Measurements from ENCODE around the gene SMIM13.
A peak's percentile ranks its signal among the peaks of the same experiment; 100 is the strongest.

SMIM13 gene

DNA sequence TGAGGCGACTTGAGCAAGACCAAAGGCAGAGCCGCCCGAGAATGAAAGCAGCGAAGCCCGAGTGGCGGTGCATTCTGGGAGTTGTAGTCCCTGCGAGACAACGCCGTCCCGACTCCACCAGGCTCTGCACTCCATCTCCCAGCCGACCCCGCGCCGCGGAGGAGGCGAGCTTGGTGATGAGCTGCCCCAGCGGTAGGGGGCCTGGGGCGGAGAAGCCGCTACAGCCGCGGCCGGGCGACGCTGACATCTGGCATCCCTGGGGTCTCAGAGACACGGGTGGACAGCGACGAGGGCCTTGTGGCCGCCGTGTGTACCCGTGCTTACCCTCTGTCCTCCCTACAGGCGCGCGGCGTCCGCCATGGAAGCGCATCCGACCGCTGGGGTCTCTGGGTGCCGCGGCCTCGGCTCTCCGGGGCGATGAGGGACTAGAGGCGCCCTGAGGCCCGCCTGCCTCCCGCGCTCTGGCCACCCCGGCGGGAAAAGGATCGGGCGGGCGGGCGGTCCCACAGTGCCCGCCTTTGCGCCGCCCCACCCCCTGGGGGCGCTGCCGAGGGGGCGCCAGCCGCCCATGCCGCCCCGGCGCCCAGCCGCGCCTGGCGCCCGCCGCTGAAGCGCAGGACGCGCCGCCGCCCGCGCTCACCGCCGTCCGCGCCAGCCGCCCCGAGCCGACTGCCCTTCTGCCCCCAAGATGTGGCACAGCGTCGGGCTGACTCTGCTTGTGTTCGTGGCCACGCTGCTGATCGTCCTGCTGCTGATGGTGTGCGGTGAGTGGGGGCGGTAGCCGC lies at the start of gene SMIM13:
TSS of gene SMIM13 (plus strand) at position 209 of the 785 bp plus-strand sequence. CDS start at position 689, 480 bp downstream.
- peak; percentile 92 for DNase-seq

DNA sequence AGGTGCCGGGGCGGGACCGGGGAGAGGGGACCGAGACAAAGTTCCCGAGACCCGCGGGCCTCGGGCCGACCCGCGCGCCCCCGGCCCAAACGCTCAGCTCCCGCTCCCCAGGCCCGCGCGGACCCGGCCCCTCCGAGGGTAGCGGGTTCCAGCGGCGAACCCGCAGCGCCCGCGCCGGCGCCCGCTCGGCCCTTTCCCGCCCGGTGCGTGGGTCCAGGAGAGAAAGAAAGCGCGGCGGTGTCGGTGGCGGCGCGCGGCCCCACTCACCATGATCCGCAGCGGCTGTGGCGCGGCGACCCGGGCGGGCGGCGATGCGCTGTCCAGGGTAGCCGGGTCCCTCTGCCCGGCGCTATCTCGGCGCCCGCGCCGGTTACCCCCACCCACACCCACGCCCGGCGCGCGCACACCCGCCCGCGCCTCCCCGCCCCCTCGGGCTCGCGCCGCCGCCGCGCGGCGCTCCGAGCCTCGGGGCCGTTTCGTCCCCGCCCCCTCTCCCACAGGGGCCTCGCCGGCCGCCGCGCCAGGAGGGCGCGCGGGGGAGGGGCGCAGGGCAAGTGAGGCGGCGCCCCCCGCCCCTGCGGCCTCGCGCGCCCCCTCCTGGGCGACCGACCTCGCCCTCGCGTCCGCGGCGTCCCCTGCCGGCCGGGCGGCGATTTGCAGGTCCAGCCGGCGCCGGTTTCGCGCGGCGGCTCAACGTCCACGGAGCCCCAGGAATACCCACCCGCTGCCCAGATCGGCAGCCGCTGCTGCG lies 49.5 kb upstream of the SMIM13 start, which contains the start of gene ELOVL2:
TSS of gene ELOVL2 (minus strand) at position 345 of the 751 bp plus-strand sequence. CDS start at position 270, 75 bp downstream.
- no peak for DNase-seq

DNA sequence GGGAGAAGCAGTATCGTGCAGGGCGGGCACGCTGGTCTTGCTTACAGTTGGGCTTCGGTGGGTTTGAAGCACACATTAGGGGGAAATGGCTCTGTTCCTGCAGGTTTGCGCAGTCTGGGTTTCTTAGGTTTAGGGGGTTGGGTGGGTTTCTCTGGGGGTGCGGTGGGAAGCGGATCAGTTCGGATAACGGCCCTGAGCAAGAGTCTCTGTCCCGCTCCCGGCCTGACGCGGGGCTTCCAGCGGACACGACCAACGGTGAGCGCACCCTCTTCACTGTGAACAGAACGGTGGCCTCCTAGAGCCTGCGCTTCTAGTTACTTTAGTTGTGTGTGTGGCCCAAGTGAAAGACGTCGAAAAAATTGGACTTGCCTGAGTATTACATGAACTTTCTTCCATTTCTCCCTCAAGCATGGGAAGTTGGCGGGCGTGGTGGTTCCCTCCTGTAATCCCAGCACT lies 48.9 kb upstream of the SMIM13 start:
- DNase-seq = no peak

DNA sequence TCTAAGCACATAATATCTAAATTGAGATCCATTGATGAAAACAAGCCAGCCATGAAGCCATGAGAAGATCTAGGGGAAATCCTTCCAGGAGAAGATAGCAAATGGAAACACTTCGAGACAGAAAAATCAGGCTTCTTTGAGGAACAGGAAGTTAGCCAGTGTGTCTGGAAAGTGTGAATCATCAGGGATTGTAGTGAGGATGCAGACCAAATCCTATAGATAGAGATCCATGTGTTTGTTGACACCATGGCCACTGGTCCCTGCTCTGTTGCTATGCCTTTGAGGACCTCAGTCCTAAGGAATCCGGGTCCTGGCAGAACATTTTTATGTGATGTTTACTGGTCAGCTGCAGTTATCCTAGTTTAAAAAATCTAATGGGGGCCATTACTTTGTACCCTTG lies 42.9 kb upstream of the SMIM13 start:
- no peak for DNase-seq

DNA sequence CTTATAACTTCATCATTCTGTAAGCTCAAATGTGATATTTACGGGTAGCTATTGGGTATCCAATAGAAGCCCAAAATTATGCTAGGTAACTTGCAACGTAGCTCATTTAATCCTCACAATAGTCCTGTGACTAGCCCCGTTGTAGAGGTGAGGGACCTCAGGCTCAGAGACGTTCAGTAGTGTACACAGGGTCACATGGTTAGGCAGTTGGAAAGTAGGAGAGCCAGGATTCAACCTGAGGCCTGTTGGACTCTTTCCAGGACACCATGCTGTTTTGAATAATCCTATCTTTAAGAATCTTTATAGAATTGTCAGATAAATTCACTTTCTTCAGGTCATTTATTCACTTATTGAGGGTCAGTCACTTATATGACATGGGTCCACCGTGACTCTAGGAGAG lies 40.3 kb upstream of the SMIM13 start:
- DNase-seq = no peak

DNA sequence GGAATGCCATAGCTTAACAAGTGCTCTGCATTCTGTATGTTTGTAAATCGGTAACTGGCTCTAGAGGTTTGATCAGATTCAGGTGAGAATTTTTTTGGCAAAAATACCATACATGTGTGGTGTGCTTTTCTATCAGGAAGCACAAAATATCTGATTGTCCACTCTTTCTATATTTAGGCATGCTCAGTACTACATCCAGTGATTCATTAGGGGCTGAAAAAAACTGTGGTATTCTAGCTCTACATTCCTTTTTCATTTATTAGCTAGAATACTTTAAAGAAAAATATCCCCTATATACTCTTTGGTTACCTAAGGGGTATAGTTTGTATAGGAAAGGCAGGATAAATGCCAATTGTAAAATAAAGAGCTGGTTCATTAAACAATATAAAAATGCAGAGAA lies 38.9 kb upstream of the SMIM13 start:
- no peak for DNase-seq

DNA sequence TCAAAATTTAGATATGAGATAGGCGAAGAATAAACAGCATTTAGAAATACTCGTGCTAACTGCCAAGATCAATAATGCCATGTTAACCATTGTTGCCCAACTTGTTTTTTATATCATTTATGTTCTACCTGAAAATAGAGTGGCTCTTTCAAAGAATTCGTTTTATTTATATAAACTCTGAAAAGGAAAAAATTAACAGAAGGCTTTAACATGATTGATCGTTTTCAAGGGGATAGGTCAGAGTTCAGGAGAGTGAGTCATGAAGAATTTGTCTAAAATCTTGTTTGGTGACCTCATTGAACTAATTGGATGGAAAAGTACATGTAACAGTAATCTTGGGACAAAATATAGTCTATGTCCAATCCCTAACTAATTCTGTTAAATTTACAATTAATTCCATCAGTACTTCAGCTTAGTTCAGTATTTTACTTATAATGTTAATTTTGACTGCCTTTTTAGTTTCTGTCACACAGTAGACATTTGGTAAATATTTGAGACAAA lies 38.5 kb upstream of the SMIM13 start:
- DNase-seq = no peak

DNA sequence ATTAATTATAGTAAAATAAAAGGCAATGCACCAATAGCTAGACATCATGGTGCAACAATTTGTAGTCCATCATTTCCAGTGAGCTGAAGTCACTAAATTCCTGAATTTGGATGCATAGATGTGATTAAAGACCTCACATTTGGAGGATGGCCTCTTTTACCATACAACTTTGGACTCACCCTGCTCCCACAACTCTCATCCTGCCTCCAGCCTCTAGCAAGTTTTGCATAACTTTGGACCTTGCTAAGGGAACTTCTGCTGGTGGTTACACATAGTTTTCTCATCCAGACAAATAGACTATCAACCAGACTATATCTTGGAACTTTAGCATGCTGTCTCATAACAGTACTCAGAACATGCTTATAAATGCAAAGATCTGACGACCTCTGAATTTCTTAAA lies 36.8 kb upstream of the SMIM13 start:
- DNase-seq = no peak

DNA sequence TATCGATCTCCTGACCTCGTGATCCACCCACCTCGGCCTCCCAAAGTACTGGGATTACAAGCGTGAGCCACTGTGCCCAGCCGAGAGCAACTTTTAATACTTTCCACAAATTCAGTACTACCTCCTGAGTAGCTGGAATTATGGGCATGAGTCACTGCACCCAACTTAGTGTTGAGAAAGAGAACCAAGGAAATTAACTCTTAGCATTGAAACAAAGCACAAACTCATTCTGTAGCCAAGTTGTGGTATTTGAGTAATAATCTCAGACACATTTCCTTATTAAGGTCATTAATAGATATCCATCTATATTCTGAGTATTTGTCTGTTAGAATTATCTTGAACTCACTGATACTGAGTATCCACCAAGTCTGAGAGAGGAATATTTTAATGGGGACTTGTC lies 35.2 kb upstream of the SMIM13 start:
- no peak for DNase-seq

DNA sequence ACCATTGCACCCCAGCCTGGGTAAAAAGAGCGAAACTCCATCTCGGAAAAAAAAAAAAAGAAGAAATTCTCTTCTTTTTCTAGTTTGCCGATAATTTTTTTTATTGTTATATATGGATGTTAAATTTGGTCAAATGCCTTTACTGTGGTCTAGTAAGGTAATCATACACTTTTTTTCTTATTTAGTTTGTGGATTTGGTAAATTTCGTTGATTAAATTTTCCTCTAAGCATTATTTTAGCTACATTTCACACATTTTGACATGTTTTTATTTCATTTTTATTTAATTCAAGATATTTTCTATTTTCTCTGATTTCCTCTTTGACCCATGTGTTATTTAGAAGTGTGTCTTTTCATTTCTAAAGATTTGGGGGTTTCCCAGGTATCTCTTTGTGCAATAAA lies 31.6 kb upstream of the SMIM13 start:
- no peak for DNase-seq

DNA sequence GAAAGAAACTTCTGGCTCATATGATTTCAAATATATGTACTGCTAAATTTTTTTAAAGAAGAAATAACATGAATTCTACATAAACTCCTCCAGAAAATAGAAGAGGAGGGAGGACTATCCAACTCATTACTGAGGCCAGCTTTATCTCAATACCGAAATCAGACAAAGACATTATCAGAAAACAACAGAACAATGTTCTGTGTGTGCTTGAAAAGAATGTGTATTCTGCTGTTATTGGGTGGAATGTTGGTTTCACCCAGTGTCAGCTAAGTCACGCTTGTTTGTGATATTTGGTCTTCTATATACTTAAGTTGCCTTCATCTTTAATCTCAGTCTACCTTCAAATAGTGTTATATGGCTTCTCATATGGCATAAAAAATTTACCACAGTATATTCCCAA lies 30.9 kb upstream of the SMIM13 start:
- no peak for DNase-seq

DNA sequence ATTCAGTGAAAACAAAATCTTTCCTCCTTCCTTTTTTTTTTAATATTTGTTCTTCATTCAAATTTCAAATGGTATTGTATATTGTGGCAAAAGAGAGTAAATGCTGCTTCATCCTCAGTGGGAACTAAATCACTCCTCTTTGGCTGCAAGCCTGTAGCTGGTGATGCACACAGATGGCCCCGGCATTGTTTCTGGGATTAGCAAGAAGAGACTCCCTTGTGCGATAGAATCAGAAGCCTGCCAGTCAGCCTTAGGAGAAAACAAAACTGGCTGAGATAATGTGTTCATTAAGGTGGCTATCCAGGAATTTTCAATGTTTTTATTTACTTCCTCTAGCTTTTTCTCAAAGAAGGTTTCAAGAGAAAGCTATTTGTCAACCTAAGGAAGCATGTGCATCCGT lies 28.8 kb upstream of the SMIM13 start:
- no peak for DNase-seq

DNA sequence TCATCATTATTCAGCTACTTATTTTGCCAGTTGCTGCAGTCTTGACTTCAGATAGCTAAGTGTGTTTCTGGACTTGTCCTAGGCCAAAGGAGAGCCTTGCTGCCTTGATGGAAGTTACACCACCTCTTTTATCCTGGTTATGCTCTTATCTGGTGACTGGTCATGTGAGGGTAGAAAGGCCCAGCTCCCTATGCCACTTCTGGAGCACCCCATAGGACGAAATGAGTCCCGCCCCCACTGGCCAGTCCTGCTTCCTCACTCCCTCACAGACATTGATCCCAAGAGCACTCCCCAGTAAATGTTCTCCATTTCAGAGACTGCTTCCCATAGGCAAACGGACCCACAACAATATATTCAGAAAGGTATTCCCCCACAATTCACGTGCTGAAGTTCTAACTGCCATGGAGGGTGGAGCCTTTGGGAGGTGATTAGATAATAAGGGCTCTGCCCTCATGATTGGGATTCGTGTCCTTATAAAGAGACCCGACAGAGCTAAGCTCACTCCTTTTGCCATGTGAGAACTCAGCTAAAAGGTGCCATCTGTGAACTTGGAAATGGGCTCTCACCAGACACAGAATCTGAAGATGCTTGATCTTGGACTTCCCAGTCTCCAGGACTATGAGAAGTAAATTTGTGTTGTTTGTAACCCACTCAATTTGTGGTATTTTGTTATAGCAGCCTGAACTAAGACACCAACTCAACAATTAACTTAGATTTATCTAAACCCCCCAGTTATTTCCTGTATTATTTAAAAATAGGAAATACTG lies 28.0 kb upstream of the SMIM13 start:
- no peak for DNase-seq

DNA sequence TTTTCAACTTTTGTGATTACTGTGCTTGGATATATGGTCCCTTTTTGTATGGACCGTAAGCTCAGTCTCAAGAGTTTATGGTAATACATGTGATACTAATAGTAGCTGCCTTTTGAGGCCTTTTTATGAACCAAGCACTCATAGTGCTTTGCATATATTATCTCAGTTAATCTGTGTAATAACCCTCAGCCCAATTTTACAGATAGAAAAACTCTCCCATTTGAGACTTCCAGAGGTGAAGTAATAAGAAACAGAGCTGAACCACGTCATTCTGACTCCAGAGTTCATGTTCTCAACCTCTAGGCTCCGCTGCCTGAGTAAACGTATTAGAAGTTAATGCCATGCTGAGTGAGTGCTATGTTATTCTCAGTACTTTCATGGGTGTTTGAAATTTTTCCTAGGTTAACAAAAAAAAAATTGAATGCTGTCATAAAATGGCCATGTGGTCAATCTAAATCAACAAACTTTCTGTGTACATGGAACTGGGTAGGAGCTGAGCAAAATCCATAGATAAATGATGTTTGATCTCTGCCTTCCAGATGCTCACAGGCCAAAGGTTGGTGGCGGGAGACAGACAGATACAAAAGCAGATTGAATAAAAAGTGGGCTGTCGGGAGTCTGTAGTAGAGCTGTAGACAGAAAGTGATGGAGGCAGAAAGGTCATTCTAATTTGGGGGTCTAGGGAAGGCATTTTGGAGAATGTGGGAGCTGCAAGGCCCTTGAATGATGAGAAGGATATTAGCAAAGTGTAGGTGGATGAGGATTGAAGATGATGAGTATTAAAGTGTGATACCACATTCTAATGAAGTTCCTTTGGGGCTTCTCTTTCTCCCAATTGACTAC lies 26.9 kb upstream of the SMIM13 start:
- no peak for DNase-seq

DNA sequence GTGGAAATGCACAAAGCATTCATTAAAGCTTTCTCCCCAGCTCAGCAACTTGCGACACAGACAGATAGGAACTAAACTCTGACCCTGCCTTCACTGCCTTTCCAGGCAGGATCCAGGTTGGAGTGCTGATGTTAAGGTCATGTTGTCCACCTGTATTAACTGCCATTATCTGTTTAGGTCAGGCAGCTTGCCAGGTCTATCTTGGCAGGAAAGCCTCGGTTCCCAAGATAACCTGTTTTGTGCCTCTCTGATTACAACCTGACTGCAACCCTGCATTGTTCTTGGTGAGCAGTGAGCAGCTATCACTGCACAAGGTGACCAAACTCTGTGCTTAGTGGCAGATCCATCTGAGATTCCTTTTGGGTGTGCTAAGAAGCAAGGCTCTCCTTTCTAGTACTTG lies 26.3 kb upstream of the SMIM13 start:
- DNase-seq = no peak

DNA sequence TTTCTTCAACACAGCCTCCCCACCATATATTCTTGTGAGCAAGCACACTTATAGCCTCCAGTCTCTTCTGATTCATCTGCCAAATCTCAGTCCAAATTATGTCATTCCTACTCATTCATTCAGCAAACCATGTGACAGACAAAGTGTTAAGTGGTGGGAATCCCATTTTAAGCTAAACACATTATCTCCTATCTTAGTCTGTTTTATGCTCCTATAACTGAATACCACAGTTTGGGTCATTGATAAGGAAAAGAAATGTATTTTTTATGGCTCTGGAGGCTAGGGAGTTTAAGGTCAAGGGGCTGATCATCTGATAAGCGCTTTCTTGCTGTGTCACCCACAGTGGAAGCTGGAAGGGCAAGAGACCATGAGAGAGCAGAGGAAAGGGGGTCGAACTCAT lies 23.9 kb upstream of the SMIM13 start:
- DNase-seq = no peak

DNA sequence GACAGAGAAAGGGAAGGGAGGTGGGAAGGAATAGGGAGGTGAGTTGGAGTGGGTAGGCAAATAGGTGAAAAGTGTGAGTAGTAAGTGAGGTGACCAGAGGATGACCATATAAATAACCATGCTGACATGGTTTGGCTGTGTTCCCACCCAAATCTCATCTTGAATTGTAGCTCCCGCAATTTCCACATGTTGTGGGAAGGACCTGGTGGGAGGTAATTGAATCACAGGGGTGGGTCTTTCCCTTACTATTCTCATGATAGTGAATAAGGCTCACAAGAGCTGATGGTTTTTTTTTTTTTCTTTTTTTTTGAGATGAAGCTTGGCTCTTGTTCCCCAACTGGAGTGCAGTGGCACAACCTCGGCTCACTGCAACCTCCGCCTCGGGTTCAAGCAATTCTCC lies 21.5 kb upstream of the SMIM13 start:
- no peak for DNase-seq

DNA sequence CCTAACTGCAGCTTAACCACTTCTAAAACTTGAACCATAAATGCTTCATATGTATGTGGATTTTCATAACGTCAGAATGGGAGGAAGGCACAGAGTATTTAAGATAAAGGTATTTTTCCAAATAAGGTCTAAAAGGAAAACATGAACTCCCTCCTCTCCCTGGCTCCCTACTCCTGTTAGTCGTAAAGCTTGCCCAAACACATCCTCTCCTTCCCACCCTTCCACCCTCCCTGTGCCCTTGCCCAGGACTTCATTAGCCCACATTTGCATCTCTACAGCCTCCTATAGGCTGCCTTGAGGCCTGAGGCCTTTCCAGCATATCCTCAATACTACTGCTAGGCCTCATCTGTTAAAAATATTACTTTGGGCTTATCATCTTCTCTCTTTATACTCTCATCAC lies 17.1 kb upstream of the SMIM13 start:
- no peak for DNase-seq

DNA sequence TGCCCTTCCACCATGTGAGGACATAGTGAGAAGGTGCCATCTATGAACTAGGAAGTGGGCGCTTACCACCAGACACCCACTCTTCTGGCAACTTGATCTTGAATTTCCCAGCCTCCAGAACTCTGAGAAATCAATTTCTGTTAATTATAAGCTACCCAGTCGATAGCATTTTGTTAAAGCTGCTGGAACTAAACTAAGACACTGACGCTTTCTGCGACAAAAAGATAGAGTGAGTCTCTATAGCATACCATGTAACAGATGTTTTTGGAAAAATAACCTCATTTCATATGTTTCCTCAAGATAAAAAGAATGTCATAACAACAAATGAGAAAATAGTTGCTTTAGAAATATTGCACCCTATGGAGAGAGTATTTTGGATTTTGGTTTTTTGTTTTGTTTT lies 15.4 kb upstream of the SMIM13 start:
- DNase-seq = no peak

DNA sequence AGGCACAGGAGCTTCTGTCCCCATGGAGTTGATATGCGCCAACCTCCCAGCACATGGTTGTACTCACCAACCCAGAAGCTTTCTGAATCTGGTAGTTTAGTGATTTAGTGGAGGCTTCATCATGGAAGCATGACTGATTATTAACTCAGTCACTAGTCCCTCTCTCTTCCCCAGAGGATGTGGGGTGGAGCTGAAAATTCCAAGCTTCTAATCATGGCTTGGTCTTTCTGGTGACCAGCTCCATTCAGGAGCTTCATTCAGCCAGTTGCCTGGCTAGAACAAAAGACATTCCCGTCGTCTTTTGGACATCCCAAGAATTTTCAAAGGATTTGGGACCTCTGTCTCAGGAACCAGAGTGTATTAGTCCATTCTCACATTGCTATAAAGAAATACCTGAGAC lies 13.3 kb upstream of the SMIM13 start:
- DNase-seq = no peak

DNA sequence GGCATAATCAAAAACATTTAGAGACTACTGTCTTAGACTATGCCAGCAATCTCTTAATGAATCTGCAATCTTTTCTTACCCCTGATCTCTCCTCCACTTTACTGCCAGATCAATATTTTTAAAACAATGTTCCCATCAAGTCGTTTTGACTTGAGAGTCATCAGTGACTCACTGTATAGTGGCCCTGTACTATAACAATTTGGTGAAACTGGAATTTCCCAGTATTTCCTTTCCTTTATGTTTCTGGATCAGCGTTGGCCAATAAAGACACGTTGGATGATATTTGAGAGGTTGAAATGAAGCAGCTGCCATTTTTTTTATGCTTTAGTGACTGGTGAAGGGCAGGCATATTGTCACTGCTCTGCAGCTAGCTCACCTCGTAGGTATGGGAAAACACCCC lies 10.1 kb upstream of the SMIM13 start:
- DNase-seq = no peak

DNA sequence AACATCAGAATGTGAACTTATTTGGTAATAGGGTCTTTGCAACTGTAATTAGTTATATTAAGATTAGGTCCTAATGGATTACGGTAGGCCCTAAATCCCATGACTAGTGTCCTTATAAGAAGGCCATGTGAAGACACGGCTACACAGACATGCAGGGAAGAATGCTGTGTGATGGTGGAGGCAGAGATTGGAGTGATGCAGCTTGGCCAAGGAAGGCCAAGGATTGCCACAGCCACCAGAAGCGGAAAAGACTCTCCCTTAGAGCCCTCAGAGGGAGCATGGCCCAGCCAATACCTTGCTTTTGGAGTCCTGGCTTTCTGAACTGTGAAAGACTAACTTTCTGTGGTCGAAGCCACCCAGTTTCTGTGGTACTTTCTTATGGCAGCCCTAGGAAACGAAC lies 9.7 kb upstream of the SMIM13 start:
- DNase-seq = no peak
